Activated T-cell treated with anti-CD3 and anti-CD28 coated beads, Interleukin-2, amount 50 U/mL, for 24 hours (primary cell): ENCODE measurements around the gene MEIS2.

Experiments used
- DNase-seq: peaks from one replicate; pipeline ENCODE4 v3.0.0-alpha.2; 2020
- H3K27ac Mint-ChIP-seq: 2 replicates; pipeline ENCODE4 v1.8.0; 2020; ENCODE audit warnings: mild to moderate bottlenecking, mixed read lengths
- H3K27me3 Mint-ChIP-seq: 2 replicates; pipeline ENCODE4 v1.8.0; 2020; ENCODE audit warnings: mixed read lengths
- H3K36me3 Mint-ChIP-seq: 2 replicates; pipeline ENCODE4 v1.8.0; 2020; ENCODE audit warnings: low read depth, mixed read lengths
- H3K4me1 Mint-ChIP-seq: 2 replicates; pipeline ENCODE4 v1.8.0; 2020; ENCODE audit warnings: low read depth, mixed read lengths
- H3K4me3 Mint-ChIP-seq: 2 replicates; pipeline ENCODE4 v1.8.0; 2020; ENCODE audit warnings: mild to moderate bottlenecking, moderate library complexity, mixed read lengths
- H3K9me3 Mint-ChIP-seq: 2 replicates; pipeline ENCODE4 v1.8.0; 2020; ENCODE audit warnings: mixed read lengths

The MEIS2 gene

DNA sequence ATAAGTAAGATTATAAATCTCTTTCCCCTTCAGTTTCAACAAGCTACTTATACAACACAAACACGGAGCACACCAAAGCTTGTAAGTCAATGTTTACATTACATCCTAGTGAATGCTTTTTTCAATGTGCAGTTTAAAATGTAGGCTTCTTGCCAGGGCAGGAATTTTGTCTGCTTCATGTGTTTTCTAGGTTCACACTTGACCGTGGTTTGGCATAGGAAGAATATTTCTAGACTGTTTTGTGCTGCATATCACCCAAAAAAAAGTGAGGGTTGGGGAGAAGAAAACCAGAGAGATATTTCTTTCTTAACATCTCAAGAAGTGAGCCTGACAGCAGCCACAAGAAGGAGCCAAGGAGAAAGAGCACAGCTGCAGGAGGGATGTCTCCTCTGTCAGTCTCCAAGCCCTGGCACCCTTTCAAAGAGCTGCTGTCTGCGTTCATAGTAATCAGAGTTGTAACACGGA, 255.8 kb downstream of the MEIS2 start:
- H3K27me3 Mint-ChIP-seq: peaks cover 18% of the 10 kb centered on the region
- H3K36me3 Mint-ChIP-seq: no peaks in the 10 kb centered on the region
- no peak overlapping the region for H3K27ac Mint-ChIP-seq
- no peak for DNase-seq
- no peak overlapping the region for H3K4me3 Mint-ChIP-seq
- no peaks in the 10 kb centered on the region for H3K9me3 Mint-ChIP-seq
- no peaks in the 10 kb centered on the region for H3K4me1 Mint-ChIP-seq

DNA sequence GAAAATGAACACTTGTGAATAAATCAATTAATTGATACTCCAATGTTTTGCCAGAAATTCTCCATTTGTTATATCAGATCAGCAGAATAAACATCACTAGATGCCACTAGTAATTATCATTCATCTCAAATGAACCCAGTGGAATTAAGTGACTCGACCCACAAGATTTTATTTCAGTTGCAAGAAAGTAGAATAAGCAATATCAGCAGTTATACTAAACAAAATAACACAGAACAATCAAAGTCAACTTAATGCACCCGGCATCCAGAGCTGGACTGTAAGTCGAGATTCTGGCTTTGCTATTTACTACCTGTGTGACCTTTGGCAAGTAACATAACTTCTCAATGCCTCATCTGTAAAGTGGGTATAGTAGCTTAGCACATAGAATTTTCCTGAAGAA, 256.5 kb downstream of the MEIS2 start:
- DNase-seq: no peak
- Mint-ChIP-seq H3K27me3 (peaks cover 13% of the 10 kb centered on the region), H3K36me3 (no peaks in the 10 kb centered on the region), H3K9me3 (no peaks in the 10 kb centered on the region), H3K4me3 (no peak overlapping the region), H3K4me1 (no peaks in the 10 kb centered on the region), H3K27ac (no peak overlapping the region)

DNA sequence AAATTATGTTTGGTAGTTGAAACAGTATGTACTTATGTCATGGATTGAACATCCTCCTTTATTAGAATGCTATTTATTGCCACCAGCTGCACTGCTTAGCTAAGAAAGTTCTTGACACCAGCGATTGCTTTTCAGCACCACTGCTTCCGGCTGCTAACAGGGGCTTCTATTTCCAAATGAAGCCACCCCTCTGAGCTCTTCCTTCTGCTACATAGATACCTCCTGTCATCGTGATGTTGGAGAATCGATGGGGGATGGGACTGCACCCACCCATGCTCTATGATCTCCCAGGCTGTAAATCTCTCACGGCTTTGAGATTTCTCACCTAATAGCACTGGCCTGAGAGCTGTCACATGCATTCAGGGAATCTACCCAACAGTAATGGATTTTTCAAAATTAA, 259.2 kb downstream of the MEIS2 start:
- no peaks in the 10 kb centered on the region for H3K4me1 Mint-ChIP-seq
- no peak overlapping the region for H3K27ac Mint-ChIP-seq
- H3K27me3 Mint-ChIP-seq: peaks cover 10% of the 10 kb centered on the region
- H3K4me3 Mint-ChIP-seq: no peak overlapping the region
- H3K36me3 Mint-ChIP-seq: no peaks in the 10 kb centered on the region
- no peak for DNase-seq
- H3K9me3 Mint-ChIP-seq: no peaks in the 10 kb centered on the region
